HFFc6 (cell line): ENCODE results near the gene OVCA2. TPM values are rescaled to one million over a fixed set of nuclear protein-coding genes. Genes with fewer than 3 reads are reported as not detected.

Source experiments
- DNase-seq: peaks from one replicate; pipeline ENCODE4 v3.0.0-alpha.2; 2018
- H3K27ac Mint-ChIP-seq: 2 replicates; pipeline ENCODE4 v1.8.0; 2020; ENCODE audit warnings: mild to moderate bottlenecking, mixed read lengths
- H3K27me3 Mint-ChIP-seq: 2 replicates; pipeline ENCODE4 v1.8.0; 2021; ENCODE audit warnings: mild to moderate bottlenecking, moderate library complexity, mixed read lengths; ENCODE audit not compliant: insufficient read depth
- H3K36me3 Mint-ChIP-seq: 2 replicates; pipeline ENCODE4 v1.8.0; 2021; ENCODE audit warnings: low read depth, mixed read lengths
- H3K4me1 Mint-ChIP-seq: 2 replicates; pipeline ENCODE4 v1.8.0; 2020; ENCODE audit warnings: low read depth, mixed read lengths
- H3K4me3 Mint-ChIP-seq: 2 replicates; pipeline ENCODE4 v1.8.0; 2020; ENCODE audit warnings: mild to moderate bottlenecking, moderate library complexity, mixed read lengths
- H3K9me3 Mint-ChIP-seq: 2 replicates; pipeline ENCODE4 v1.8.0; 2020; ENCODE audit warnings: mild to moderate bottlenecking, mixed read lengths
- CTCF ChIP-seq: fragments of 200-600 bp; sonication (generic); IDR thresholded peaks from 2 replicates; pipeline ENCODE4 v1.5.0; 2021; ENCODE audit warnings: antibody characterized with exemption, mild to moderate bottlenecking
- total RNA-seq, 6 experiments: library from RNA; stranded (reverse); fragmentation: NEBNext Ultra II Directional; extraction: Animal tissue kit (Norgen Biotek cat#: 25700); gene quantifications; 2 replicates in 1 of 6; 3 replicates in 5 of 6; pipeline ENCODE4 v1.2.3, GENCODE V29; 2021

The OVCA2 gene
- total RNA-seq, 6 experiments from 2014 or later: 39.5 to 44.3 (median 41.7) TPM

- TF ChIP-seq CTCF: no peak
- Mint-ChIP-seq H3K27me3 (peaks cover 7% of the 10 kb centered on the region), H3K9me3 (no peaks in the 10 kb centered on the region), H3K4me3 (no peak overlapping the region), H3K36me3 (no peaks in the 10 kb centered on the region), H3K27ac (no peak overlapping the region), H3K4me1 (peaks cover 14% of the 10 kb centered on the region)
- DNase-seq: no peak
Measured at GRCh38 chr17:2003525-2003924, 38.3 kb upstream of the OVCA2 start.

- H3K27me3 Mint-ChIP-seq: peaks cover 3% of the 10 kb centered on the region
- DNase-seq: no peak
- H3K36me3 Mint-ChIP-seq: no peaks in the 10 kb centered on the region
- no peaks in the 10 kb centered on the region for H3K9me3 Mint-ChIP-seq
- H3K27ac Mint-ChIP-seq: no peak overlapping the region
- no peak overlapping the region for H3K4me3 Mint-ChIP-seq
- TF ChIP-seq CTCF: no peak
- H3K4me1 Mint-ChIP-seq: peaks cover 7% of the 10 kb centered on the region
Measured at GRCh38 chr17:2004435-2004952, 37.3 kb upstream of the OVCA2 start.

- Mint-ChIP-seq H3K36me3 (no peaks in the 10 kb centered on the region), H3K9me3 (peaks cover 5% of the 10 kb centered on the region; the same call in 1 of the 2 replicates), H3K27me3 (no peaks in the 10 kb centered on the region; the same call in none of the 2 replicates), H3K4me1 (peaks cover 17% of the 10 kb centered on the region), H3K4me3 (no peak overlapping the region), H3K27ac (no peak overlapping the region)
- no peak for TF ChIP-seq CTCF
- no peak for DNase-seq
Measured at GRCh38 chr17:2008332-2009126, 33.3 kb upstream of the OVCA2 start.

- peaks cover 17% of the 10 kb centered on the region for H3K4me1 Mint-ChIP-seq
- H3K36me3 Mint-ChIP-seq: no peaks in the 10 kb centered on the region
- H3K27me3 Mint-ChIP-seq: peaks cover 6% of the 10 kb centered on the region
- no peak for TF ChIP-seq CTCF
- H3K27ac Mint-ChIP-seq: no peak overlapping the region
- DNase-seq: no peak
- no peak overlapping the region for H3K4me3 Mint-ChIP-seq
- H3K9me3 Mint-ChIP-seq: peaks cover 5% of the 10 kb centered on the region; the same call in 1 of the 2 replicates
Measured at GRCh38 chr17:2009737-2010136, 32.1 kb upstream of the OVCA2 start.

- DNase-seq: peak; percentile 38
- peaks cover 5% of the 10 kb centered on the region; the same call in 1 of the 2 replicates for H3K9me3 Mint-ChIP-seq
- peak overlapping the region; percentile 48 for H3K4me3 Mint-ChIP-seq
Measured at GRCh38 chr17:2011411-2012371, 30.1 kb upstream of the OVCA2 start.

More at GRCh38 chr17:2011411-2012371, 30.1 kb upstream of the OVCA2 start:
- peak overlapping the region; percentile 68 for H3K27ac Mint-ChIP-seq
- H3K36me3 Mint-ChIP-seq: no peaks in the 10 kb centered on the region
- TF ChIP-seq CTCF: no peak
- peaks cover 13% of the 10 kb centered on the region for H3K27me3 Mint-ChIP-seq
- peaks cover 17% of the 10 kb centered on the region for H3K4me1 Mint-ChIP-seq
